Keratinocyte (primary cell): Measurements from ENCODE around the gene GRK1. TPM values are rescaled to one million over a fixed set of nuclear protein-coding genes. Genes with fewer than 3 reads are reported as not detected.

Source experiments
- DNase-seq: peaks from one replicate; pipeline ENCODE4 v3.0.0-alpha.2; 2011; ENCODE audit warnings: low read depth, missing footprints, low spot score
- FAIRE-seq: peaks from 2 replicates; lab custom pipeline; 2011; peaks lifted over from hg19 to GRCh38; lab: Jason Lieb, UNC
- H2AFZ ChIP-seq: 2 replicates; pipeline ENCODE4 v1.6.0; 2012; ENCODE audit warnings: low read length, control low read depth, inconsistent platforms; ENCODE audit not compliant: control insufficient read depth
- H3K27ac ChIP-seq: 2 replicates; pipeline ENCODE4 v1.5.1; 2011; ENCODE audit warnings: low read length; ENCODE audit not compliant: control insufficient read depth, insufficient read depth
- H3K27me3 ChIP-seq: 3 replicates; pipeline ENCODE4 v1.6.0; 2011; ENCODE audit warnings: low read length; ENCODE audit not compliant: control insufficient read depth, insufficient read depth; ENCODE audit errors: extremely low read depth
- H3K36me3 ChIP-seq, 2 experiments: 2 replicates in 1 of 2; 3 replicates in 1 of 2; pipeline ENCODE4 v1.5.1; 2011; ENCODE audit warnings: low read length in 2 of 2, mild to moderate bottlenecking in 1 of 2; ENCODE audit not compliant: control insufficient read depth in 2 of 2, insufficient read depth in 2 of 2; ENCODE audit errors: extremely low read depth in 1 of 2
- H3K4me1 ChIP-seq: 3 replicates; pipeline ENCODE4 v1.5.1; 2011; ENCODE audit warnings: low read length; ENCODE audit not compliant: control insufficient read depth, insufficient read depth; ENCODE audit errors: extremely low read depth
- H3K4me2 ChIP-seq: 3 replicates; pipeline ENCODE4 v1.6.0; 2011; ENCODE audit warnings: low read depth, low read length; ENCODE audit not compliant: control insufficient read depth, insufficient read depth; ENCODE audit errors: extremely low read depth
- H3K4me3 ChIP-seq, 3 experiments: fragments of 200-600 bp in 1 of 3; sonication (generic) in 1 of 3; 2 replicates in 2 of 3; 3 replicates in 1 of 3; pipeline ENCODE4 v1.5.1; 2011 to 2016; ENCODE audit warnings: low read length in 3 of 3, mild to moderate bottlenecking in 3 of 3, control low read depth in 2 of 3, inconsistent platforms in 1 of 3, low read depth in 1 of 3, mixed read lengths in 1 of 3, mixed run types in 1 of 3, moderate library complexity in 1 of 3; ENCODE audit not compliant: control insufficient read depth in 2 of 3, insufficient read depth in 2 of 3; ENCODE audit errors: extremely low read depth in 1 of 3
- H3K79me2 ChIP-seq: 2 replicates; pipeline ENCODE4 v1.6.0; 2012; ENCODE audit warnings: low read length; ENCODE audit not compliant: control insufficient read depth, insufficient read depth
- H3K9ac ChIP-seq: 3 replicates; pipeline ENCODE4 v1.6.0; 2011; ENCODE audit warnings: low read length; ENCODE audit not compliant: control insufficient read depth, insufficient read depth; ENCODE audit errors: extremely low read depth
- H3K9me1 ChIP-seq: 3 replicates; pipeline ENCODE4 v1.6.0; 2011; ENCODE audit warnings: low read length; ENCODE audit not compliant: control insufficient read depth, insufficient read depth; ENCODE audit errors: extremely low read depth
- H3K9me3 ChIP-seq: 2 replicates; pipeline ENCODE4 v1.5.1; 2012; ENCODE audit warnings: low read depth, low read length; ENCODE audit not compliant: control insufficient read depth
- H4K20me1 ChIP-seq: 3 replicates; pipeline ENCODE4 v1.6.0; 2011; ENCODE audit warnings: low read length; ENCODE audit not compliant: control insufficient read depth, insufficient read depth; ENCODE audit errors: extremely low read depth
- CTCF ChIP-seq, 3 experiments: IDR thresholded peaks in 1 of 3; conservative IDR thresholded peaks in 1 of 3; optimal IDR thresholded peaks in 1 of 3; 2 replicates in 2 of 3; 3 replicates in 1 of 3; pipeline versions ENCODE3 to v1.5.1; 2011; ENCODE audit warnings: low read length in 3 of 3, mild to moderate bottlenecking in 3 of 3, moderate library complexity in 2 of 3, control low read depth in 1 of 3, inconsistent platforms in 1 of 3; ENCODE audit not compliant: insufficient read depth in 2 of 3; ENCODE audit errors: extremely low read depth in 1 of 3
- EZH2 ChIP-seq: IDR thresholded peaks from one replicate; pipeline ENCODE4 v1.6.1; 2012; ENCODE audit warnings: inconsistent platforms, mild to moderate bottlenecking, low read length, moderate library complexity
- dilution Hi-C: fragments of 300-500 bp; cut with MboI; formaldehyde crosslinking; loops from one replicate; pipeline ENCODE4 v1.7.0; 2020; ENCODE audit warnings: low sequenced_read_pairs; ENCODE audit not compliant: extremely low pct_ligation_motif_present
- polyA plus RNA-seq, 5 experiments: library from polyadenylated mRNA; depleted of rRNA in 3 of 5; stranded (reverse) in 3 of 5; stranded (forward) in 1 of 5; unstranded in 1 of 5; fragments of >200 nt; gene quantifications; 1 replicate in 1 of 5; 2 replicates in 3 of 5; 3 replicates in 1 of 5; pipeline versions ENCODE4 v1.2.1 to v1.2.3, GENCODE V29; 2011 to 2012; ENCODE audit warnings: missing spikeins in 2 of 5, low read depth in 1 of 5, low replicate concordance in 1 of 5

Gene GRK1
- polyA plus RNA-seq, 1 donor (not counting 4 experiments of a cell fraction or from before 2014, with no cell fraction given) = not detected

DNA sequence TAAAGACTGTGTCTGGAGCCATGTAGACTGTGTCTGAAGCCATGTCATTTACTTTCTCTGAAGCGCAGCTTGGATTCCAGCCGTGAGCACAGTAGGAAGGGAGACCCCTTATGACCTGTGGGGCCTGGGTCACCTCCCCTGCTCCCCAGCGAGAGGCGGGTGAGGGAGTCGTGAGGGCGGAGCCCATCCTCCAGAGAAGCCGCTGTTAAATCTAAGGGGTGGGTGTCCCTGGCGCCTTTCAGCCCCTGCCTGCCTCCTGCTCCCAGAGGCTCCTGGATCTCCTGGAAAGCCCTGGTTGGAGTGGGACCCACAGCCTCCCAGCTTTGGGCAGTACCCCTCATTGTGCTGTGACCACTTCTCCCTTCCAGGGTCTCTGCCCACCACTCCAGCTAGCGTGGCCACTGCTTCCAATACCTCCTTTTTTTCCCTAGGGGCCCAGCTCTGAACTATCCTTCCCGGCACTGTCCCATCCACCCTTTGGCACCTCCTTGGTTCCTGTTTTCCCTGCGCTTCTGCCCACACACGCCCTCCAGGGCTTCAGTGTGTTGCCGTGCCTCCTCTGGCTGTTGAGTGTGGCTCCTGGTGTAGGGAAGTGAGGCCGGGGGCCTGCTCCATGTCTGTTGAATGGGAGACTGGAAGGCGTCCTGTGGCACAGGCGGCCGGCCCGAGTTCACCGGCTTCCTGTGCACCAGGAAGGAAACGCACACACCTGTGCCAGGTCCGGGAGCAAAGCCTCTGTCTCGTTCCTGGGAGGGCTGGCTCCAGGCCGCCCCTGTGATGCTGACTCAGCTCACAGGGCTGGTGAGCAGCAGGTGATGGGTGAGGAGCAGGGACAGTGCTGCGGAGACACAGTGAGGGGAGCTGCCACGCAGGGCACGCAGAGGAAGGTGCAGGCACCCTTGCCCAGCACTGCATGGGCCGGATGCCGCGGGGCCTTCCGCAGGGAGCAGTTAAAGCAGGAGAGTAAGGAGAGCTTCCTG, 38.4 kb upstream of the GRK1 start:
- Histone ChIP-seq H3K4me1 (no peaks in the 10 kb centered on the region), H3K36me3 (peaks cover 41 to 44% of the 10 kb centered on the region in 2 experiments), H2AFZ (no peak overlapping the region), H3K27me3 (no peaks in the 10 kb centered on the region), H4K20me1 (peaks cover 13% of the 10 kb centered on the region), H3K9me3 (no peaks in the 10 kb centered on the region), H3K9ac (no peak overlapping the region), H3K27ac (no peak overlapping the region), H3K4me2 (no peak overlapping the region), H3K79me2 (peaks cover 74% of the 10 kb centered on the region), H3K9me1 (no peaks in the 10 kb centered on the region), H3K4me3 (no peak overlapping the region)
- FAIRE-seq = no peak
- no peak for TF ChIP-seq EZH2
- no peak for TF ChIP-seq CTCF (optimal IDR thresholded peaks at IDR 0.05 in 1 of 3, IDR thresholded peaks at IDR 0.05 in 1 of 3, conservative IDR thresholded peaks at IDR 0.05 in 1 of 3; ENCODE audit: extremely low read depth in 1 of 3, insufficient read depth in 2 of 3, low read length in 3 of 3)
- DNase-seq = no peak
- dilution Hi-C loops = no loop called here

- DNase-seq (no peak), FAIRE-seq (no peak)
- H3K4me2 ChIP-seq = no peak overlapping the region
- no peak overlapping the region for H3K4me3 ChIP-seq
- H3K79me2 ChIP-seq = peaks cover 62% of the 10 kb centered on the region
- no peak overlapping the region for H2AFZ ChIP-seq
- no peak overlapping the region for H3K27ac ChIP-seq
- no peaks in the 10 kb centered on the region for H3K4me1 ChIP-seq
- H3K36me3 ChIP-seq = peaks cover 43 to 44% of the 10 kb centered on the region in 2 experiments
- TF ChIP-seq CTCF (optimal IDR thresholded peaks at IDR 0.05 in 1 of 3, IDR thresholded peaks at IDR 0.05 in 1 of 3, conservative IDR thresholded peaks at IDR 0.05 in 1 of 3; ENCODE audit: extremely low read depth in 1 of 3, insufficient read depth in 2 of 3, low read length in 3 of 3) = no peak
- TF ChIP-seq EZH2 = no peak
- no peaks in the 10 kb centered on the region for H3K9me1 ChIP-seq
- H3K27me3 ChIP-seq = no peaks in the 10 kb centered on the region
- H3K9ac ChIP-seq = no peak overlapping the region
- peaks cover 6% of the 10 kb centered on the region for H4K20me1 ChIP-seq
- no peaks in the 10 kb centered on the region for H3K9me3 ChIP-seq
- dilution Hi-C loops = no loop called here
These were observed 37.2 kb upstream of the GRK1 start for GRCh38 chr13:113629866-113630265.
